Pancreas (tissue), 10 donors: Measurements from ENCODE around the gene EDC3. TPM values are rescaled to one million over a fixed set of nuclear protein-coding genes. Genes with fewer than 3 reads are reported as not detected.

ENCODE experiments used
- ATAC-seq, 4 donors: fragments of 200-7000 bp; cut with Tn5 transposase; one replicate each; pipeline versions ENCODE4 v1.8.0 to v1.9.1; 2020; ENCODE audit warnings: mild to moderate bottlenecking in 4 of 4, moderate library complexity in 4 of 4
- DNase-seq, 6 donors: peaks; one replicate each; pipeline ENCODE4 v3.0.0-alpha.2; 2020
- FAIRE-seq: peaks from 2 replicates; lab custom pipeline; 2012; peaks lifted over from hg19 to GRCh38; lab: Jason Lieb, UNC
- H3K27ac ChIP-seq, 4 donors: fragments of 200-600 bp; sonication (generic); 1 replicate in 3 of 4; 2 replicates in 1 of 4; pipeline versions ENCODE4 v1.5.0 to v1.8.0; 2020
- H3K27me3 ChIP-seq, 4 donors: fragments of 200-600 bp; one replicate each; pipeline ENCODE4 v1.8.0; 2021
- H3K36me3 ChIP-seq, 3 donors: fragments of 200-600 bp; sonication (generic) in 1 of 3; one replicate each; pipeline versions ENCODE4 v1.5.0 to v1.8.0; 2020 to 2021
- H3K4me1 ChIP-seq, 3 donors: fragments of 200-600 bp; one replicate each; pipeline ENCODE4 v1.8.0; 2021
- H3K4me3 ChIP-seq, 4 donors: fragments of 200-600 bp; sonication (generic) in 2 of 4; one replicate each; pipeline versions ENCODE4 v1.5.0 to v1.8.0; 2020 to 2021
- H3K9me3 ChIP-seq, 4 donors: fragments of 200-600 bp; one replicate each; pipeline ENCODE4 v1.8.0; 2021
- CTCF ChIP-seq, 4 donors: fragments of 200-600 bp; sonication (generic) in 3 of 4; IDR thresholded peaks; one replicate each; pipeline versions ENCODE4 v1.5.0 to v1.8.0; 2021; ENCODE audit warnings: antibody characterized with exemption in 4 of 4
- WGBS, 2 donors: extraction: QIAGEN DNeasy Blood & Tissue Kit; methylation state at CpG; one replicate each; pipeline ENCODE4 v1.1.7; 2013; 5-methylcytosine and 5-hydroxymethylcytosine counted together
- intact Hi-C, 3 donors: fragments of 100-400 bp; cut with DNase I; formaldehyde crosslinking; loops; one replicate each; pipeline versions ENCODE4 v1.11.1 to v1.14.2; 2022
- polyA plus RNA-seq, 2 donors: library from polyadenylated mRNA; stranded (reverse); fragments of 200-250 nt; gene quantifications; one replicate each; pipeline ENCODE4 v1.2.3, GENCODE V29; 2013
- total RNA-seq, 6 donors: library from RNA; stranded (reverse); fragmentation: NEBNext Ultra II Directional in 4 of 6; extraction: Animal tissue kit (Norgen Biotek cat#: 25700) in 4 of 6; gene quantifications; one replicate each; pipeline versions ENCODE4 v1.2.1 to v1.2.4, GENCODE V29; 2021 to 2023
- donor health status: healthy with polysubstance abuse.
- donor health status: DM: no; HTN: no; CAD: no; lungs with moderate emphysema.
- donor health status: DM: no; HTN: no; CAD: no.
- donor health status: control.
- donor health status: control.
- donor health status: Bipolar disorder and iron deficiency.
- donor health status: DM: yes; HTN: yes; CAD: no.
- donor health status: DM: no; HTN: no; CAD: no.
- donor health status: DM: no; HTN: no; CAD: no.
- donor health status: DM: yes; HTN: yes; CAD: no.

The EDC3 gene
- total and polyA plus RNA-seq, 8 donors = 7.6 to 19.5 (median 11.5) TPM

GRCh38 chr15:74725845-74726773 is 30.3 kb upstream of the EDC3 start:
- Histone ChIP-seq H3K4me3 (peak overlapping the region; percentile 45 to 69 (median 50)), H3K27me3 (no peaks in the 10 kb centered on the region), H3K9me3 (no peaks in the 10 kb centered on the region), H3K27ac (no peak overlapping the region), H3K4me1 (peaks cover 0 to 5% (median 0%) of the 10 kb centered on the region in 3 donors), H3K36me3 (no peaks in the 10 kb centered on the region)
- 2% methylated on average over 77 to 86 of the region's 86 CpGs for WGBS, 2 donors
- DNase-seq (peak; percentile 18 to 80 (median 39)), FAIRE-seq (no peak), ATAC-seq (peak; percentile 70 to 75 (median 72))
- intact Hi-C loops = no loop called here
- no peak for TF ChIP-seq CTCF (IDR thresholded peaks at IDR 0.05)

GRCh38 chr15:74725225-74725774 is 29.5 kb upstream of the EDC3 start, which contains the start of gene CYP1A1:
CYP1A1 (minus strand) TSS chr15:74725528; CDS start chr15:74723097, 2,431 bp downstream.
- Histone ChIP-seq H3K36me3 (no peaks in the 10 kb centered on the region), H3K4me1 (peaks cover 0 to 5% (median 0%) of the 10 kb centered on the region in 3 donors), H3K27ac (no peak within 1 kb of the TSS), H3K27me3 (no peaks in the 10 kb centered on the region), H3K9me3 (no peaks in the 10 kb centered on the region), H3K4me3 (peak within 1 kb of the TSS; percentile 45 to 69 (median 50))
- DNase-seq (peak; percentile 49 to 83 (median 66)), FAIRE-seq (no peak), ATAC-seq (peak; percentile 90 to 93 (median 92))
- no peak for TF ChIP-seq CTCF (IDR thresholded peaks at IDR 0.05)
- 0 to 2% methylated on average over 7 to 10 of the region's 10 CpGs for WGBS, 2 donors
- intact Hi-C loops = no loop called here

GRCh38 chr15:74724570-74725224 is 28.9 kb upstream of the EDC3 start:
- Histone ChIP-seq H3K27me3 (no peaks in the 10 kb centered on the region), H3K4me3 (no peak overlapping the region), H3K4me1 (peaks cover 0 to 5% (median 0%) of the 10 kb centered on the region in 3 donors), H3K27ac (no peak overlapping the region), H3K9me3 (no peaks in the 10 kb centered on the region), H3K36me3 (no peaks in the 10 kb centered on the region)
- TF ChIP-seq CTCF (IDR thresholded peaks at IDR 0.05) = no peak
- intact Hi-C loops = no loop called here
- ATAC-seq = no peak
- no peak for FAIRE-seq
- no peak for DNase-seq

- intact Hi-C loops = no loop called here
- no peak overlapping the region for H3K27ac ChIP-seq
- FAIRE-seq = no peak
Measured at GRCh38 chr15:74723754-74724334, 28.0 kb upstream of the EDC3 start.

More at GRCh38 chr15:74723754-74724334, 28.0 kb upstream of the EDC3 start:
- peaks cover 0 to 5% (median 0%) of the 10 kb centered on the region in 3 donors for H3K4me1 ChIP-seq
- no peak for TF ChIP-seq CTCF (IDR thresholded peaks at IDR 0.05)
- ATAC-seq (peak; percentile 53 to 77 (median 71)), DNase-seq (no peak)
- no peaks in the 10 kb centered on the region for H3K27me3 ChIP-seq
- 48 to 51% methylated on average over 1 of the region's 1 CpG for WGBS, 2 donors
- H3K36me3 ChIP-seq = no peaks in the 10 kb centered on the region
- no peaks in the 10 kb centered on the region for H3K9me3 ChIP-seq
- H3K4me3 ChIP-seq = no peak overlapping the region
